RPMI7951 (cell line): ENCODE results near the gene ALKBH3. TPM values are rescaled to one million over a fixed set of nuclear protein-coding genes. Genes with fewer than 3 reads are reported as not detected.

Experiments used
- DNase-seq: peaks from one replicate; pipeline ENCODE4 v3.0.0-alpha.2; 2012; ENCODE audit warnings: low read depth
- total RNA-seq: library from RNA; depleted of rRNA; stranded (reverse); fragments of >200 nt; shearing (Covaris generic); gene quantifications from 2 replicates; pipeline ENCODE4 v1.2.3, GENCODE V29; 2014; rRNA removed

The ALKBH3 gene
- total RNA-seq, 1 experiment from 2014 or later = 39.2 TPM

GRCh38 chr11:43959321-43959995, 78.8 kb downstream of the ALKBH3 start:
- DNase-seq = no peak

DNA sequence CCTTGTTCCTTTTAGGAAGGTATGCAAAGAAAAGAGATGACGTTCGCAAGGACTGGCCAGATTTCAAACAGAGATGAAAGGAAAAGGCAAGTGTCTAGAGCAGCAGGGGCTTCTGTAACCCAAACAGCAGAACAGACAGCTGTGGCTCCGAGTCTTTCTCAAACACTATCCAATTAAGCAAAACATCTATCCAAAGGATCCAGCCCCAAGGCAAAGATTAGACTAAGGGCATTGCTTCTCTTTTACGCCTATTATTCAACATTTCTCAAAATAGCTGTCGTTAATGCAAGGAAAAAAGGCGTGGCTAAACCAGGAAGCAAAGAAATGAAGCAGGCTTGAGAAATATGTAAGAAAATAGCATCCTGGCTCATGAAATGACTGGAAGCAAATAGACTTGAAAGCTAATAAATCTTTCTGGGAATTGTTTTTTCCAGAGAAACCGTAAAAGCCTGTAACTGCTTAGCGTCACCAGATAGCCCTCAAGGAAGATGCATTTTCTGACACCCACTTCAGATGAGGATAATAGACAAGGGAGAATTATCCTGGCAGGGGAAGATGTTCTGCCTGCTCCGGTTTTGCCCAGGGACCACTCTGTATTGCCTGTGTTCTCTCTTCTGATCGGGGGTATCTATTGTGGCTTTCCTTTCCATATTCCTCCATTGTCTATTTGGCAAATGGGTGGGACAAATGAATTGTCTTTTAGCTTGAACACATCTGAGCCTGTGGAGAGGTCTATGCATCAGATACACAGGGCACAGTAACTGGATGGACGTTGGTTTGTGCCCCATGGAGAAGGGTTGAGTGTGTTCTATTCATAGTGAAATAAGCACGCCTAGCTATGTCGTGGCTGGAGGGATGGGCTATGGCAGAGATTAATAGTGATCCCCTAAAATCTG, 82.0 kb downstream of the ALKBH3 start:
- DNase-seq = no peak

DNA sequence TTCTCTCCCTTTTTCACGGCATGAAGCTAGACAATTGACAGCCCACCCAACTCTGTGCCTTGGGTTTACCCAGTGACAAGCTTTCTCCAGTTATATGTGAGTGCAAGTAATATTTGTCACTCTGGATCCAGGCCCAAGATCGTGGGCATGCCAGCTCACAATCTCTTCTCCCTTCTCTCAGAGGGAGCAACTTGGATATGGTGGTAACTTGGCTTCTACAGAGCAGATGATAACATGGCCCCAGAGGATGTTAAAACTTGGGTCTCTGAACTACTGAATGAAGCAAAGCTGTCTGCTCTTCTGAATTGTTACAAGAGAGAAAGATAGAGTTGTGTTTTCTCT, 82.6 kb downstream of the ALKBH3 start:
- DNase-seq = no peak

- DNase-seq = no peak
These were observed 87.0 kb downstream of the ALKBH3 start for GRCh38 chr11:43967661-43968060.

DNA sequence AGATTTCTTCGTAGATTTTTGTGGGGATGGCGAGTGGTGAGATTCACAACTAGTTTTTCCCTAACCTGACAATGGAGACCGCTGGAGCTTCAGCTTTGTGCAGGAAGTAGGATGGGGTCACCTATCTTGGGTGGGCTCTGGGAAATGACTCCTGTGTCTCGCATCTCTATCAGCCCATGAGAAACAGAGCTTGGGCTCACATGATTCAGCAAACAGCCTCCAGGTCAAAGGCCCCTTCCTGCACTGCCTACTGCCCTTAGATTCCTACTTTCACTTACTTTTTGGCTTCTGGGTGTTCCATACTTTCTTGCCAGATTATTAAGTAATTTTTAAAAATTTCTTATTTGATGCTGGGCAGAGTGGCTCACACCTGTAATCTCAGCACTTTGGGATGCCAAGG, 88.1 kb downstream of the ALKBH3 start:
- DNase-seq = no peak

GRCh38 chr11:43969543-43969942, 88.9 kb downstream of the ALKBH3 start:
- DNase-seq = no peak

Other genes with a start within 250 kb of the ALKBH3 start
- 68.2 and 71.3 TPM in 2 replicates for gene HSD17B12, start 200.1 kb upstream of the ALKBH3 start, total RNA-seq
- gene C11orf96, start 61.8 kb downstream of the ALKBH3 start, total RNA-seq = 0.49 and 0.60 TPM in 2 replicates
- gene ACCSL, start 167.2 kb downstream of the ALKBH3 start, total RNA-seq = not detected in 2 replicates
- gene ACCS, start 185.4 kb downstream of the ALKBH3 start, total RNA-seq = 2.1 and 2.5 TPM in 2 replicates
- 80.7 and 82.7 TPM in 2 replicates for gene EXT2, start 214.8 kb downstream of the ALKBH3 start, total RNA-seq